ENCODE results near the gene RWDD1. TPM values are rescaled to one million over a fixed set of nuclear protein-coding genes. Genes with fewer than 3 reads are reported as not detected.

Gene RWDD1
- total RNA-seq, 3 donors from 2014 or later = 53.6 to 58.6 (median 57.6) TPM

- Mint-ChIP-seq H3K4me1 (ENCODE audit: low read depth) (no peaks in the 10 kb centered on the region), H3K27me3 (ENCODE audit: low read depth) (peaks cover 16% of the 10 kb centered on the region), H3K9me3 (no peaks in the 10 kb centered on the region), H3K36me3 (ENCODE audit: insufficient read depth) (no peaks in the 10 kb centered on the region), H3K4me3 (no peak within 1 kb of the TSS)
- ATAC-seq (no peak), DNase-seq (no peak)
Measured at GRCh38 chr6:116545651-116546050, 25.7 kb upstream of the RWDD1 start, which contains the start of gene TRAPPC3L. TSS of gene TRAPPC3L (minus strand) at chr6:116545684. CDS start at chr6:116545514, 170 bp downstream.

GRCh38 chr6:116547358-116547757, 23.9 kb upstream of the RWDD1 start:
- H3K4me3 Mint-ChIP-seq = no peak overlapping the region
- DNase-seq = no peak
- ATAC-seq = no peak
- H3K36me3 Mint-ChIP-seq (ENCODE audit: insufficient read depth) = no peaks in the 10 kb centered on the region
- no peaks in the 10 kb centered on the region for H3K4me1 Mint-ChIP-seq (ENCODE audit: low read depth)
- H3K27me3 Mint-ChIP-seq (ENCODE audit: low read depth) = peaks cover 14% of the 10 kb centered on the region
- H3K9me3 Mint-ChIP-seq = no peaks in the 10 kb centered on the region

- H3K4me3 Mint-ChIP-seq = no peak overlapping the region
- H3K36me3 Mint-ChIP-seq (ENCODE audit: insufficient read depth) = no peaks in the 10 kb centered on the region
- ATAC-seq (no peak), DNase-seq (no peak)
- H3K9me3 Mint-ChIP-seq = no peaks in the 10 kb centered on the region
- H3K4me1 Mint-ChIP-seq (ENCODE audit: low read depth) = no peaks in the 10 kb centered on the region
- H3K27me3 Mint-ChIP-seq (ENCODE audit: low read depth) = peaks cover 9% of the 10 kb centered on the region
Measured at GRCh38 chr6:116550796-116551195, 20.5 kb upstream of the RWDD1 start.

GRCh38 chr6:116553451-116553850, 17.9 kb upstream of the RWDD1 start, which contains the start of gene CALHM4:
TSS of gene CALHM4 (plus strand) at chr6:116553751. CDS start at chr6:116553794, 43 bp downstream.
- no peaks in the 10 kb centered on the region for H3K36me3 Mint-ChIP-seq (ENCODE audit: insufficient read depth)
- H3K4me3 Mint-ChIP-seq = no peak within 1 kb of the TSS
- no peak for ATAC-seq
- no peaks in the 10 kb centered on the region for H3K4me1 Mint-ChIP-seq (ENCODE audit: low read depth)
- H3K27me3 Mint-ChIP-seq (ENCODE audit: low read depth) = peaks cover 9% of the 10 kb centered on the region
- H3K9me3 Mint-ChIP-seq = no peaks in the 10 kb centered on the region
- no peak for DNase-seq

- Mint-ChIP-seq H3K36me3 (ENCODE audit: insufficient read depth) (no peaks in the 10 kb centered on the region), H3K4me3 (no peak overlapping the region), H3K9me3 (no peaks in the 10 kb centered on the region), H3K27me3 (ENCODE audit: low read depth) (peaks cover 5% of the 10 kb centered on the region), H3K4me1 (ENCODE audit: low read depth) (no peaks in the 10 kb centered on the region)
- DNase-seq = no peak
- ATAC-seq = no peak
Measured at GRCh38 chr6:116556065-116556464, 15.2 kb upstream of the RWDD1 start.

GRCh38 chr6:116556814-116557415, 14.4 kb upstream of the RWDD1 start:
- ATAC-seq = no peak
- H3K27me3 Mint-ChIP-seq (ENCODE audit: low read depth) = peaks cover 7% of the 10 kb centered on the region
- H3K4me1 Mint-ChIP-seq (ENCODE audit: low read depth) = peaks cover 2% of the 10 kb centered on the region
- no peaks in the 10 kb centered on the region for H3K36me3 Mint-ChIP-seq (ENCODE audit: insufficient read depth)
- no peaks in the 10 kb centered on the region for H3K9me3 Mint-ChIP-seq
- H3K4me3 Mint-ChIP-seq = no peak overlapping the region
- DNase-seq = no peak

- Mint-ChIP-seq H3K36me3 (ENCODE audit: insufficient read depth) (no peaks in the 10 kb centered on the region), H3K4me3 (no peak overlapping the region), H3K9me3 (no peaks in the 10 kb centered on the region), H3K4me1 (ENCODE audit: low read depth) (peaks cover 3% of the 10 kb centered on the region), H3K27me3 (ENCODE audit: low read depth) (peaks cover 12% of the 10 kb centered on the region)
- DNase-seq (no peak), ATAC-seq (no peak)
Measured at GRCh38 chr6:116557893-116558292, 13.4 kb upstream of the RWDD1 start.

- H3K36me3 Mint-ChIP-seq (ENCODE audit: insufficient read depth) = no peaks in the 10 kb centered on the region
- DNase-seq (no peak), ATAC-seq (no peak)
- peaks cover 5% of the 10 kb centered on the region for H3K4me1 Mint-ChIP-seq (ENCODE audit: low read depth)
- no peak overlapping the region for H3K4me3 Mint-ChIP-seq
- H3K9me3 Mint-ChIP-seq = no peaks in the 10 kb centered on the region
- H3K27me3 Mint-ChIP-seq (ENCODE audit: low read depth) = peaks cover 20% of the 10 kb centered on the region
Measured at GRCh38 chr6:116560130-116560529, 11.2 kb upstream of the RWDD1 start.

- no peaks in the 10 kb centered on the region for H3K36me3 Mint-ChIP-seq (ENCODE audit: insufficient read depth)
- DNase-seq (peak; percentile 61), ATAC-seq (peak; percentile 65 to 73)
- H3K9me3 Mint-ChIP-seq = no peaks in the 10 kb centered on the region
- peaks cover 5% of the 10 kb centered on the region for H3K4me1 Mint-ChIP-seq (ENCODE audit: low read depth)
- H3K4me3 Mint-ChIP-seq = no peak overlapping the region
- H3K27me3 Mint-ChIP-seq (ENCODE audit: low read depth) = peaks cover 27% of the 10 kb centered on the region
Measured at GRCh38 chr6:116561377-116562018, 9.8 kb upstream of the RWDD1 start.

GRCh38 chr6:116562019-116562403, 9.3 kb upstream of the RWDD1 start:
- Mint-ChIP-seq H3K4me3 (no peak overlapping the region), H3K36me3 (ENCODE audit: insufficient read depth) (no peaks in the 10 kb centered on the region), H3K9me3 (no peaks in the 10 kb centered on the region), H3K4me1 (ENCODE audit: low read depth) (peaks cover 5% of the 10 kb centered on the region), H3K27me3 (ENCODE audit: low read depth) (peaks cover 27% of the 10 kb centered on the region)
- ATAC-seq = no peak
- no peak for DNase-seq

- DNase-seq (no peak), ATAC-seq (no peak)
- no peaks in the 10 kb centered on the region for H3K36me3 Mint-ChIP-seq (ENCODE audit: insufficient read depth)
- peaks cover 5% of the 10 kb centered on the region for H3K4me1 Mint-ChIP-seq (ENCODE audit: low read depth)
- no peaks in the 10 kb centered on the region for H3K9me3 Mint-ChIP-seq
- no peak overlapping the region for H3K4me3 Mint-ChIP-seq
- peaks cover 27% of the 10 kb centered on the region for H3K27me3 Mint-ChIP-seq (ENCODE audit: low read depth)
Measured at GRCh38 chr6:116562614-116563013, 8.7 kb upstream of the RWDD1 start.

GRCh38 chr6:116563830-116564229, 7.5 kb upstream of the RWDD1 start:
- peaks cover 5% of the 10 kb centered on the region for H3K4me1 Mint-ChIP-seq (ENCODE audit: low read depth)
- H3K36me3 Mint-ChIP-seq (ENCODE audit: insufficient read depth) = no peaks in the 10 kb centered on the region
- DNase-seq (no peak), ATAC-seq (no peak)
- H3K27me3 Mint-ChIP-seq (ENCODE audit: low read depth) = peaks cover 27% of the 10 kb centered on the region
- H3K4me3 Mint-ChIP-seq = no peak overlapping the region
- H3K9me3 Mint-ChIP-seq = no peaks in the 10 kb centered on the region

GRCh38 chr6:116564311-116564710, 7.0 kb upstream of the RWDD1 start:
- Mint-ChIP-seq H3K27me3 (ENCODE audit: low read depth) (peaks cover 27% of the 10 kb centered on the region), H3K4me1 (ENCODE audit: low read depth) (peaks cover 10% of the 10 kb centered on the region), H3K4me3 (no peak overlapping the region), H3K36me3 (ENCODE audit: insufficient read depth) (no peaks in the 10 kb centered on the region), H3K9me3 (no peaks in the 10 kb centered on the region)
- DNase-seq = no peak
- ATAC-seq = no peak

- peaks cover 27% of the 10 kb centered on the region for H3K27me3 Mint-ChIP-seq (ENCODE audit: low read depth)
- H3K4me3 Mint-ChIP-seq = peak overlapping the region; percentile 35
- H3K4me1 Mint-ChIP-seq (ENCODE audit: low read depth) = peaks cover 15% of the 10 kb centered on the region
- no peaks in the 10 kb centered on the region for H3K9me3 Mint-ChIP-seq
- ATAC-seq (peak; percentile 66 to 73), DNase-seq (no peak)
- no peaks in the 10 kb centered on the region for H3K36me3 Mint-ChIP-seq (ENCODE audit: insufficient read depth)
Measured at GRCh38 chr6:116564921-116565872, 6.1 kb upstream of the RWDD1 start.
